A673 (cell line): ENCODE data around the gene INTS1. TPM values are rescaled to one million over a fixed set of nuclear protein-coding genes. Genes with fewer than 3 reads are reported as not detected.

ENCODE experiments used
- BruUV-seq: library from RNA; stranded (reverse); fragments of 400-500 nt; replicated peaks from 2 replicates; lab custom pipeline; 2021; lab: Mats Ljungman, UMichigan
- CTCF ChIA-PET: fragments of 300-600 bp; sonication (Branson Sonifier 250); formaldehyde crosslinking; loops from one replicate; lab custom pipeline; 2022; ENCODE audit warnings: antibody characterized with exemption; lab: Charles Lee
- POLR2A ChIA-PET: fragments of 300-600 bp; sonication (Branson Sonifier 250); formaldehyde crosslinking; loops from one replicate; lab custom pipeline; 2022; ENCODE audit warnings: antibody characterized with exemption; ENCODE audit not compliant: low non-redundant PET; lab: Charles Lee
- DNase-seq: peaks from one replicate; pipeline ENCODE4 v3.0.0-alpha.2; 2015; ENCODE audit warnings: low spot score
- H3K27ac ChIP-seq: fragments of 200-600 bp; sonication (generic); 2 replicates; pipeline ENCODE4 v1.5.1; 2016; ENCODE audit warnings: mixed run types, low read depth, mild to moderate bottlenecking, mixed read lengths, antibody characterized with exemption, low read length; ENCODE audit not compliant: poor library complexity, severe bottlenecking
- H3K27me3 ChIP-seq: fragments of 200-600 bp; sonication (generic); replicated peaks from 2 replicates; pipeline ENCODE4 v1.6.1; 2017; ENCODE audit warnings: mixed run types, low read depth, mild to moderate bottlenecking, mixed read lengths, antibody characterized with exemption, low read length; ENCODE audit not compliant: insufficient read depth, poor library complexity
- H3K36me3 ChIP-seq: fragments of 200-600 bp; sonication (generic); 2 replicates; pipeline ENCODE4 v1.6.1; 2016; ENCODE audit warnings: mixed run types, mild to moderate bottlenecking, mixed read lengths, antibody characterized with exemption, low read length; ENCODE audit not compliant: insufficient read depth, poor library complexity, severe bottlenecking
- H3K4me1 ChIP-seq: fragments of 200-600 bp; sonication (generic); 2 replicates; pipeline ENCODE4 v1.6.1; 2017; ENCODE audit warnings: mixed run types, mild to moderate bottlenecking, mixed read lengths, antibody characterized with exemption, low read length; ENCODE audit not compliant: insufficient read depth, poor library complexity, severe bottlenecking
- H3K4me3 ChIP-seq: fragments of 200-600 bp; sonication (generic); 2 replicates; pipeline ENCODE4 v1.5.1; 2016; ENCODE audit warnings: low read depth, mixed run types, mild to moderate bottlenecking, mixed read lengths, low read length; ENCODE audit not compliant: poor library complexity, severe bottlenecking
- H3K9me3 ChIP-seq: fragments of 200-600 bp; sonication (generic); 2 replicates; pipeline ENCODE4 v1.6.1; 2016; ENCODE audit warnings: mixed run types, low read depth, mild to moderate bottlenecking, mixed read lengths, antibody characterized with exemption, low read length; ENCODE audit not compliant: poor library complexity, severe bottlenecking
- EZH2 ChIP-seq: fragments of 200-600 bp; sonication (generic); IDR thresholded peaks from 2 replicates; pipeline ENCODE4 v1.6.1; 2017; ENCODE audit warnings: borderline replicate concordance, low read depth, mild to moderate bottlenecking, mixed read lengths, antibody characterized with exemption, low read length; ENCODE audit not compliant: poor library complexity, severe bottlenecking
- intact Hi-C: fragments of 100-400 bp; cut with micrococcal nuclease; formaldehyde crosslinking; loops from one replicate; pipeline ENCODE4 v1.10.0; 2022; ENCODE audit not compliant: unreplicated experiment
- total RNA-seq: library from RNA; stranded (reverse); gene quantifications from 2 replicates; pipeline ENCODE4 v1.2.3, GENCODE V29; 2021
- TF ChIP-seq, protein P1 (sequence below): fragments of 300-800, 200-600 bp; sonication (generic); conservative IDR thresholded peaks from 2 replicates; pipeline ENCODE4 v1.5.1; 2017; ENCODE audit warnings: low read depth, mild to moderate bottlenecking, antibody characterized with exemption, low read length, moderate library complexity, mixed read lengths

The INTS1 gene
- total RNA-seq, 1 experiment from 2014 or later, result 129 TPM

DNA sequence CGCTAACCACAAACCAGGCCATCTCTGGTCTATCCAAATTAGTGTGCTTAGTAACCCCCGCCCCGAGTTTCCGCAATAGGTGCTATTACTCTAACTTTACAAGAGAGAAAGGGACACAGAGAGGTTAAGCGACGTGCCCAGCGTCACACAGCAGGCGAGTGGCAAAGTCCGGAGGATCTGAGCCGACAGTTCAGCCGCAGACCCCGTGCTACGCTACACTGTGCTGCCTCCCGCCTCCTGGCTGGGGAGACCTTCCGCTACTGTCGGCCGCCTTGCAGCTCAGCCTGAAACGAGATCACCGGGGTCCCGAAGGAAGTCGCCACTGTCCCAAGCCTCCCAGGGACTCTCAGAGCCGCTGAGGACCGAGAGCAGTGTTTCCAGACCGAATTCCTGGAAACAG is 799 bp downstream of the INTS1 start:
- DNase-seq, result no peak
- Histone ChIP-seq H3K36me3 (peaks cover 20% of the 10 kb centered on the region), H3K4me1 (peaks cover 5% of the 10 kb centered on the region), H3K27me3 (no peaks in the 10 kb centered on the region), H3K4me3 (peak overlapping the region; percentile 100), H3K27ac (peak overlapping the region; percentile 84), H3K9me3 (no peaks in the 10 kb centered on the region)
- no peak for TF ChIP-seq EZH2
- TF ChIP-seq, protein P1, sequence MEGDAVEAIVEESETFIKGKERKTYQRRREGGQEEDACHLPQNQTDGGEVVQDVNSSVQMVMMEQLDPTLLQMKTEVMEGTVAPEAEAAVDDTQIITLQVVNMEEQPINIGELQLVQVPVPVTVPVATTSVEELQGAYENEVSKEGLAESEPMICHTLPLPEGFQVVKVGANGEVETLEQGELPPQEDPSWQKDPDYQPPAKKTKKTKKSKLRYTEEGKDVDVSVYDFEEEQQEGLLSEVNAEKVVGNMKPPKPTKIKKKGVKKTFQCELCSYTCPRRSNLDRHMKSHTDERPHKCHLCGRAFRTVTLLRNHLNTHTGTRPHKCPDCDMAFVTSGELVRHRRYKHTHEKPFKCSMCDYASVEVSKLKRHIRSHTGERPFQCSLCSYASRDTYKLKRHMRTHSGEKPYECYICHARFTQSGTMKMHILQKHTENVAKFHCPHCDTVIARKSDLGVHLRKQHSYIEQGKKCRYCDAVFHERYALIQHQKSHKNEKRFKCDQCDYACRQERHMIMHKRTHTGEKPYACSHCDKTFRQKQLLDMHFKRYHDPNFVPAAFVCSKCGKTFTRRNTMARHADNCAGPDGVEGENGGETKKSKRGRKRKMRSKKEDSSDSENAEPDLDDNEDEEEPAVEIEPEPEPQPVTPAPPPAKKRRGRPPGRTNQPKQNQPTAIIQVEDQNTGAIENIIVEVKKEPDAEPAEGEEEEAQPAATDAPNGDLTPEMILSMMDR, result no peak
- BruUV-seq, result no TSS peak
- intact Hi-C loops, result no loop called here
- ChIA-PET CTCF (no interaction called here), POLR2A (no interaction called here)

DNA sequence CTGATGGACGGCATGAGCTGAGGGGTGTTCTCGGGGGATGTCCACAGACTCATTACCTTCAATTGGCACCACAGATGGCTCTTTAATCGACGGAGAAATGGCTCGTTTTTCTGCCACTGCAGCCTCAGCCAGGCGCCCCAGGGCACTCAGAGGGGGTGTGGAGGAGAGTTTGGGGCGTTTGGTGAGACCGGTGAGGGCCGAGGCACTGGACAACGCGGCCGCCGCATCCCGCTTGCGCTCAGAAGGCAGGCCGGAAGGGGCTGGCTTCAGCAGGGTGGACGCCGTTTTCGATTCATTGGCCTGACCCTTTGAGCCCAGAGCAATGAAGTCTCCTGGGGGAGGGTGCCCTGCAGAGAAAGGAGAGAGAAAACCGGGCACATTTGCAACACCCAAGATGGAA is 1.3 kb downstream of the INTS1 start:
- DNase-seq, result no peak
- ChIA-PET CTCF (no interaction called here), POLR2A (no interaction called here)
- H3K27me3 ChIP-seq, result no peaks in the 10 kb centered on the region
- BruUV-seq, result no TSS peak
- H3K4me1 ChIP-seq, result peaks cover 5% of the 10 kb centered on the region
- TF ChIP-seq EZH2, result no peak
- TF ChIP-seq, protein P1, result no peak
- peak overlapping the region; percentile 100 for H3K4me3 ChIP-seq
- intact Hi-C loops, result no loop called here
- no peaks in the 10 kb centered on the region for H3K9me3 ChIP-seq
- H3K27ac ChIP-seq, result peak overlapping the region; percentile 84
- H3K36me3 ChIP-seq, result peaks cover 23% of the 10 kb centered on the region

DNA sequence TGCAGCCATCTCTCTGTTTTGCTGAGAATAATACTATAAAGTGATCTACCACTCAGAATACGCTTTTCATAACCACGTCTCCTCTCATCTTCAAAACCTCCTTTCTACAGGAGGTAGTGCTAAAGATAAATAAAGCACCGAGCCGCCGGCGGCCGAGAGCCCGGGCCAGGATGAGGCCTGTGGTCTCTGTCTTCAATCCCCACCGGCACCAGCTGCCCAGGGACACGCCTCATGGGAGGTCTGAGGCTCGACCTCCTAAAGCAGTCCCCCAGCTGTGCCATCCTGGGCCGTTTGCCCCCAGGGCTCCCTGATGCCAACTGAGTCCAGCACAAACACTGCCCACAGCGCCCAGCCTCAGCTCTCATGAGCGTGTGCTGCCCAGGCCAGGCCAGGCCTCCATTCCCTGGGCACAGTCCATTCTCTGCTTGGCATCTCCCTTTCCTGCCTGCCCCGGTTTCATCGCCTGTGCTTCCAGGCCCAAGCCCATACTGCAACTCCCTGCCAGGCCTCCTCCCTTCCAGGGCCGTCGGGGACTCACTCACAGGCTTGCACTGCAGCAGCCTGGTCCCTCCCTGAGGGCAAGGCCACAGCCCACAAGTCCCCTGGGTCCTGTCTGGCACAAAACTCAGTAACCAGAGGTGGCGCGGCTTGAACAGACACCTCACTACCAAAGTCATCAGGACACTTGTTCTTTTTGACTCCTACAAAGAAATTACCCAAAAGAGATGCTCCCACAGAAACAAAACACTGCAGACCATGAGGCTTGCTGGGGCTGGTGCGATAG is 2.5 kb downstream of the INTS1 start:
- TF ChIP-seq, protein P1, result no peak
- TF ChIP-seq EZH2, result no peak
- POLR2A ChIA-PET, result no interaction called here
- Histone ChIP-seq H3K27me3 (no peaks in the 10 kb centered on the region), H3K9me3 (no peaks in the 10 kb centered on the region), H3K36me3 (peaks cover 23% of the 10 kb centered on the region), H3K4me1 (peaks cover under 1% of the 10 kb centered on the region), H3K27ac (no peak overlapping the region), H3K4me3 (no peak overlapping the region)
- no peak for DNase-seq
- CTCF ChIA-PET, result no interaction called here
- intact Hi-C loops, result no loop called here
- BruUV-seq, result no TSS peak
